ENCODE measurements around the gene GDF7. TPM values are rescaled to one million over a fixed set of nuclear protein-coding genes. Genes with fewer than 3 reads are reported as not detected.

GDF7 gene
- total RNA-seq, 1 experiment from 2014 or later = 0.02 TPM

GRCh38 chr2:20622731-20623130 lies 44.2 kb upstream of the GDF7 start:
- no peaks in the 10 kb centered on the region for H3K27me3 ChIP-seq (ENCODE audit: insufficient read depth, low read length)

More at GRCh38 chr2:20622731-20623130, 44.2 kb upstream of the GDF7 start:
- no peaks in the 10 kb centered on the region for H4K20me1 ChIP-seq (ENCODE audit: insufficient read depth)
- no peak overlapping the region for H3K27ac ChIP-seq (ENCODE audit: low read depth, low read length)
- H2AFZ ChIP-seq (ENCODE audit: low read depth, low read length, poor library complexity, severe bottlenecking) = no peak overlapping the region
- H3K9me2 ChIP-seq (ENCODE audit: insufficient read depth) = no peaks in the 10 kb centered on the region
- peaks cover 6 to 13% of the 10 kb centered on the region in 2 experiments; a peak in 3 of 4 replicates for H3K4me1 ChIP-seq (ENCODE audit: control insufficient read depth in 1 of 2, insufficient read depth in 2 of 2, low read length in 2 of 2)
- CTCF ChIA-PET = no interaction called here
- ATAC-seq = no peak
- H3K79me2 ChIP-seq (ENCODE audit: insufficient read depth, low read length) = no peaks in the 10 kb centered on the region
- DNase-seq (ENCODE audit: low read depth, low spot score) = no peak
- H3K4me3 ChIP-seq (replicated peaks in 1 of 2; ENCODE audit: low read depth in 1 of 2, low read length in 2 of 2) = no peak overlapping the region
- no peak overlapping the region for H3K9ac ChIP-seq (ENCODE audit: low read length)
- peaks cover 0 to 4% of the 10 kb centered on the region in 2 experiments; a peak in 1 of 4 replicates for H3K36me3 ChIP-seq (ENCODE audit: control insufficient read depth in 1 of 2, insufficient read depth in 2 of 2, low read length in 2 of 2)
- BruUV-seq (replicated peaks) = no TSS peak
- intact Hi-C loops (cut with micrococcal nuclease) = no loop called here
- POLR2A ChIA-PET = no interaction called here
- H3K9me3 ChIP-seq (ENCODE audit: control insufficient read depth in 1 of 2, insufficient read depth in 1 of 2, low read depth in 1 of 2, low read length in 2 of 2) = no peaks in the 10 kb centered on the region
- RAD21 ChIA-PET (ENCODE audit: low non-redundant PET in 1 of 2, low total read pairs in 2 of 2, uncharacterized antibody in 2 of 2, unreplicated experiment in 2 of 2) = no interaction called here
- no peak overlapping the region for H3K4me2 ChIP-seq (ENCODE audit: low read length)
- TF ChIP-seq POLR2A (IDR thresholded peaks at IDR 0.05; ENCODE audit: borderline replicate concordance, extremely low read depth, insufficient read depth, insufficient read length) = no peak
- no peak for TF ChIP-seq SIN3A (IDR thresholded peaks at IDR 0.05; ENCODE audit: low read depth)
- no peak for TF ChIP-seq EGR1 (IDR thresholded peaks at IDR 0.05; ENCODE audit: low read depth)
- TF ChIP-seq EZH2 (IDR thresholded peaks at IDR 0.05) = no peak
- TF ChIP-seq CBX3 (IDR thresholded peaks at IDR 0.05; ENCODE audit: low read depth) = no peak
- no peak for TF ChIP-seq CTCF (IDR thresholded peaks at IDR 0.05 in 2 of 3, conservative IDR thresholded peaks at IDR 0.05 in 1 of 3; ENCODE audit: borderline replicate concordance in 1 of 3, insufficient read depth in 1 of 3, low read depth in 2 of 3, low read length in 2 of 3)
- TF ChIP-seq RAD21 (IDR thresholded peaks at IDR 0.05; ENCODE audit: low read depth) = no peak
- TF ChIP-seq YY1 (IDR thresholded peaks at IDR 0.05; ENCODE audit: extremely low read depth, insufficient replicate concordance, low read depth, low read length) = no peak
- TF ChIP-seq ZFX (IDR thresholded peaks at IDR 0.05) = no peak
- TF ChIP-seq POLR2AphosphoS5 (IDR thresholded peaks at IDR 0.05; ENCODE audit: low read depth, low read length) = no peak
- no peak for TF ChIP-seq CEBPB (IDR thresholded peaks at IDR 0.05; ENCODE audit: low read depth)
